PC-3 (cell line): ENCODE measurements around the gene HPN. TPM values are rescaled to one million over a fixed set of nuclear protein-coding genes. Genes with fewer than 3 reads are reported as not detected.

ENCODE experiments used
- ATAC-seq: fragments of 200-7000 bp; cut with Tn5 transposase; 2 replicates; pipeline ENCODE4 v1.9.1; 2020; ENCODE audit warnings: mild to moderate bottlenecking, moderate library complexity
- BruUV-seq: library from RNA; stranded (reverse); fragments of 400-500 nt; replicated peaks from 2 replicates; lab custom pipeline; 2021; lab: Mats Ljungman, UMichigan
- CTCF ChIA-PET: fragments of 300-600 bp; sonication (Branson Sonifier 250); formaldehyde crosslinking; loops from one replicate; lab custom pipeline; 2022; ENCODE audit warnings: antibody characterized with exemption; lab: Charles Lee
- POLR2A ChIA-PET: fragments of 300-600 bp; sonication (Branson Sonifier 250); formaldehyde crosslinking; loops from one replicate; lab custom pipeline; 2022; ENCODE audit warnings: antibody characterized with exemption; ENCODE audit not compliant: unreplicated experiment; lab: Charles Lee
- DNase-seq: peaks from one replicate; pipeline ENCODE4 v3.0.0-alpha.2; 2015
- H2AFZ ChIP-seq: fragments of 300-600 bp; sonication (generic); 2 replicates; pipeline ENCODE4 v1.6.0; 2016; ENCODE audit warnings: antibody characterized with exemption, low read length
- H3F3A ChIP-seq: fragments of 300-600 bp; sonication (generic); one replicate; pipeline ENCODE4 v1.6.0; 2017; ENCODE audit warnings: antibody characterized with exemption, low read length, control low read depth, mild to moderate bottlenecking; ENCODE audit not compliant: unreplicated experiment
- H3K27ac ChIP-seq: fragments of 300-600 bp; sonication (generic); 2 replicates; pipeline ENCODE4 v1.5.1; 2016; ENCODE audit warnings: mild to moderate bottlenecking, low read length
- H3K27me3 ChIP-seq: fragments of 300-600 bp; sonication (generic); 2 replicates; pipeline ENCODE4 v1.6.1; 2016; ENCODE audit warnings: low read length, mixed read lengths
- H3K36me3 ChIP-seq: fragments of 300-600 bp; sonication (generic); 2 replicates; pipeline ENCODE4 v1.6.1; 2016; ENCODE audit warnings: low read depth, mixed run types, low read length, mixed read lengths
- H3K4me1 ChIP-seq: fragments of 300-600 bp; sonication (generic); 2 replicates; pipeline ENCODE4 v1.5.1; 2016; ENCODE audit warnings: low read length; ENCODE audit not compliant: insufficient read depth
- H3K4me2 ChIP-seq: fragments of 300-600 bp; sonication (generic); 2 replicates; pipeline ENCODE4 v1.6.0; 2016; ENCODE audit warnings: low read length
- H3K4me3 ChIP-seq: fragments of 300-600 bp; sonication (generic); 2 replicates; pipeline ENCODE4 v1.5.1; 2016; ENCODE audit warnings: mild to moderate bottlenecking, low read length, mixed read lengths
- H3K79me2 ChIP-seq: fragments of 300-600 bp; sonication (generic); 2 replicates; pipeline ENCODE4 v1.6.1; 2017; ENCODE audit warnings: low read length, mixed read lengths
- H3K9ac ChIP-seq: fragments of 300-600 bp; sonication (generic); 2 replicates; pipeline ENCODE4 v1.6.0; 2016; ENCODE audit warnings: mild to moderate bottlenecking, low read length
- H3K9me2 ChIP-seq: fragments of 300-600 bp; sonication (generic); replicated peaks from 2 replicates; pipeline ENCODE4 v1.6.1; 2016; ENCODE audit warnings: mixed run types, low read length, mixed read lengths
- H3K9me3 ChIP-seq: fragments of 300-600 bp; sonication (generic); 2 replicates; pipeline ENCODE4 v1.6.1; 2016; ENCODE audit warnings: low read length, mixed read lengths
- H4K20me1 ChIP-seq: fragments of 300-600 bp; sonication (generic); 2 replicates; pipeline ENCODE4 v1.6.1; 2016; ENCODE audit warnings: low read length, mixed read lengths
- CTCF ChIP-seq: fragments of 300-600 bp; sonication (generic); conservative IDR thresholded peaks from 2 replicates; pipeline ENCODE4 v1.5.1; 2017; ENCODE audit warnings: antibody characterized with exemption, low read depth, mild to moderate bottlenecking, low read length
- EZH2 ChIP-seq: fragments of 300-600 bp; sonication (generic); IDR thresholded peaks from one replicate; pipeline ENCODE4 v1.6.1; 2017; ENCODE audit warnings: antibody characterized with exemption, mild to moderate bottlenecking, low read length; ENCODE audit not compliant: unreplicated experiment
- EZH2phosphoT487 ChIP-seq: fragments of 300-600 bp; sonication (generic); IDR thresholded peaks from 2 replicates; pipeline ENCODE4 v1.6.1; 2018; ENCODE audit warnings: mild to moderate bottlenecking, antibody characterized with exemption, low read length, borderline replicate concordance
- intact Hi-C: fragments of 100-400 bp; cut with micrococcal nuclease; formaldehyde crosslinking; loops from 2 replicates; pipeline ENCODE4 v1.9.0; 2023
- total RNA-seq: library from RNA; depleted of rRNA; stranded (reverse); fragments of >200 nt; gene quantifications from 2 replicates; pipeline ENCODE4 v1.2.3, GENCODE V29; 2014

The HPN gene
- total RNA-seq, 1 experiment from 2014 or later, result 0.18 TPM

- H4K20me1 ChIP-seq, result no peaks in the 10 kb centered on the region
- H3K4me3 ChIP-seq, result no peak overlapping the region
- intact Hi-C loops, result no loop called here
- no peaks in the 10 kb centered on the region; the same call in 1 of the 2 replicates for H3K36me3 ChIP-seq
- H3K4me2 ChIP-seq, result no peak overlapping the region
- no peaks in the 10 kb centered on the region for H3K79me2 ChIP-seq
- no peaks in the 10 kb centered on the region for H3K9me3 ChIP-seq
- ChIA-PET CTCF (no interaction called here), POLR2A (no interaction called here)
- H3F3A ChIP-seq, result no peaks in the 10 kb centered on the region
- H3K27me3 ChIP-seq, result no peaks in the 10 kb centered on the region
- ATAC-seq, result no peak
- H3K9ac ChIP-seq, result no peak overlapping the region
- TF ChIP-seq EZH2, result no peak
- TF ChIP-seq CTCF, result no peak
- no peak for TF ChIP-seq EZH2phosphoT487
- no peak overlapping the region for H2AFZ ChIP-seq
- no peaks in the 10 kb centered on the region for H3K9me2 ChIP-seq
- BruUV-seq, result no TSS peak
- no peaks in the 10 kb centered on the region for H3K4me1 ChIP-seq
- DNase-seq, result no peak
- no peak overlapping the region for H3K27ac ChIP-seq
Observed at GRCh38 chr19:35019144-35019543, 22.4 kb upstream of the HPN start.

GRCh38 chr19:35021016-35021415, 20.5 kb upstream of the HPN start:
- Histone ChIP-seq H3K9ac (no peak overlapping the region), H3K9me2 (no peaks in the 10 kb centered on the region), H3K4me3 (no peak overlapping the region), H3F3A (no peaks in the 10 kb centered on the region), H2AFZ (no peak overlapping the region), H3K4me1 (no peaks in the 10 kb centered on the region), H3K79me2 (no peaks in the 10 kb centered on the region), H3K27me3 (no peaks in the 10 kb centered on the region), H4K20me1 (no peaks in the 10 kb centered on the region), H3K36me3 (no peaks in the 10 kb centered on the region; the same call in 1 of the 2 replicates), H3K4me2 (no peak overlapping the region), H3K27ac (no peak overlapping the region), H3K9me3 (no peaks in the 10 kb centered on the region)
- ChIA-PET CTCF (no interaction called here), POLR2A (no interaction called here)
- DNase-seq (no peak), ATAC-seq (no peak)
- BruUV-seq, result no TSS peak
- TF ChIP-seq EZH2phosphoT487, result no peak
- TF ChIP-seq CTCF, result no peak
- TF ChIP-seq EZH2, result no peak
- intact Hi-C loops, result no loop called here

- ATAC-seq (no peak), DNase-seq (no peak)
- CTCF ChIA-PET, result interaction anchor here (0.5 kb wide), 1 partner anchor 120 kb away, joined by 15 read pairs; no protein-coding TSS in a partner anchor
- no TSS peak for BruUV-seq
- H3K27me3 ChIP-seq, result no peaks in the 10 kb centered on the region
- H2AFZ ChIP-seq, result no peak overlapping the region
- no peaks in the 10 kb centered on the region; the same call in 1 of the 2 replicates for H3K36me3 ChIP-seq
- no peaks in the 10 kb centered on the region for H3K79me2 ChIP-seq
- no peak overlapping the region for H3K4me3 ChIP-seq
- TF ChIP-seq EZH2phosphoT487 (no peak), CTCF (no peak), EZH2 (no peak)
- H3F3A ChIP-seq, result no peaks in the 10 kb centered on the region
- POLR2A ChIA-PET, result no interaction called here
- no peaks in the 10 kb centered on the region for H3K9me3 ChIP-seq
- H3K27ac ChIP-seq, result no peak overlapping the region
- H3K9ac ChIP-seq, result no peak overlapping the region
- intact Hi-C loops, result no loop called here
- no peaks in the 10 kb centered on the region for H3K9me2 ChIP-seq
- H3K4me1 ChIP-seq, result no peaks in the 10 kb centered on the region
- no peaks in the 10 kb centered on the region for H4K20me1 ChIP-seq
- no peak overlapping the region for H3K4me2 ChIP-seq
Observed at GRCh38 chr19:35021596-35021995, 19.9 kb upstream of the HPN start.
